ENCODE measurements around the gene DDR1. TPM values are rescaled to one million over a fixed set of nuclear protein-coding genes. Genes with fewer than 3 reads are reported as not detected.

The DDR1 gene
- total RNA-seq, 1 donor from 2014 or later, result 20.1 TPM

- intact Hi-C loops (cut with micrococcal nuclease), result no loop called here
These were observed 61.0 kb downstream of the DDR1 start for GRCh38 chr6:30945281-30945680.

DNA sequence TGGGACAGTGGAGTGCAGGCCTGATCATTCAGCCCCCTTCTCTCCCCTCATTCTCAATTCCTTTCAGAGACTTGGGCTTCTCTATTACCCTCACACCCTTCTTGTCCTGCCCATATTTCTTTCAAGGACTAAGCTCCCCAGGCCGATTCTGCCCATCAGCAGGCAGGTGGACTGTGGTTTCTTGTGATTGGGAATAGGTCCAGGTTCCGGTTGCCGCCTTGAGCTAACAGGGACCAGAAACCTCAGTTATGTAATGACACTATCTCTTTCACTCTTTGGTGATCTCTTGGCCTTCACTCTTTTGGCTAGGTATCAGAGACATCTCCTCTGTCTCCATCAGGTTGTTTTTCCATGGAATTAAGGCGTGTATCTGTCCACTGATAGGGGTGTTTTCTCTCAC is 62.9 kb downstream of the DDR1 start:
- intact Hi-C loops (cut with micrococcal nuclease), result no loop called here

- intact Hi-C loops (cut with micrococcal nuclease), result no loop called here
These were observed 64.5 kb downstream of the DDR1 start for GRCh38 chr6:30948811-30949210.

Other genes starting within 250 kb of the DDR1 start
- 22.2 and 31.1 TPM in 2 replicates for gene C6orf136, start 237.4 kb upstream of the DDR1 start, total RNA-seq
- gene DHX16, start 211.5 kb upstream of the DDR1 start, total RNA-seq, result 49.5 and 51.0 TPM in 2 replicates
- gene PPP1R18, start 197.9 kb upstream of the DDR1 start, total RNA-seq, result 305 and 322 TPM in 2 replicates
- 28.2 and 32.3 TPM in 2 replicates for gene NRM, start 193.5 kb upstream of the DDR1 start, total RNA-seq
- 80.0 and 93.3 TPM in 2 replicates for gene MDC1, start 167.2 kb upstream of the DDR1 start, total RNA-seq
- 905 and 913 TPM in 2 replicates for gene TUBB, start 164.2 kb upstream of the DDR1 start, total RNA-seq
- 201 and 206 TPM in 2 replicates for gene FLOT1, start 141.8 kb upstream of the DDR1 start, total RNA-seq
- 76.8 and 77.8 TPM in 2 replicates for gene IER3, start 140.0 kb upstream of the DDR1 start, total RNA-seq
- gene GTF2H4, start 23.7 kb downstream of the DDR1 start, total RNA-seq, result 35.9 and 36.0 TPM in 2 replicates
- gene VARS2, start 29.7 kb downstream of the DDR1 start, total RNA-seq, result 39.2 and 47.2 TPM in 2 replicates
- not detected in 2 replicates for gene SFTA2, start 47.7 kb downstream of the DDR1 start, total RNA-seq
- not detected in 2 replicates for gene MUCL3, start 56.5 kb downstream of the DDR1 start, total RNA-seq
- not detected in 2 replicates for gene MUC21, start 99.2 kb downstream of the DDR1 start, total RNA-seq
- not detected in 2 replicates for gene MUC22, start 126.0 kb downstream of the DDR1 start, total RNA-seq
- gene C6orf15, start 228.1 kb downstream of the DDR1 start, total RNA-seq, result not detected in 2 replicates
- not detected in 2 replicates for gene PSORS1C1, start 230.3 kb downstream of the DDR1 start, total RNA-seq
- not detected in 2 replicates for gene CDSN, start 235.9 kb downstream of the DDR1 start, total RNA-seq